Spleen (tissue), 7 donors: Measurements from ENCODE around the gene ZBTB4.

Experiments
- CTCF ChIP-seq, 11 experiments: fragments of 200-600 bp in 7 of 11; fragments of 450-650 bp in 4 of 11; sonication (generic) in 4 of 11; IDR thresholded peaks in 8 of 11; conservative IDR thresholded peaks in 3 of 11; 1 replicate in 7 of 11; 2 replicates in 4 of 11; pipeline versions ENCODE4 v1.4.0 to v1.8.0; 2016 to 2021; ENCODE audit warnings: antibody characterized with exemption in 11 of 11, inconsistent platforms in 4 of 11, mild to moderate bottlenecking in 1 of 11
- POLR2A ChIP-seq, 3 donors: fragments of 450-650 bp; IDR thresholded peaks; one replicate each; pipeline ENCODE4 v1.5.1; 2017; ENCODE audit warnings: antibody characterized with exemption in 3 of 3, mild to moderate bottlenecking in 1 of 3
- donor health status: DM: no; HTN: no; CAD: no; lungs with moderate emphysema.
- donor health status: DM: no; HTN: no; CAD: no.
- donor health status: DM: no; HTN: no; CAD: no.

GRCh38 chr17:7437369-7437863 is 42.0 kb downstream of the ZBTB4 start:
- peak in 2 of 11 experiments; percentile 6 to 37 for TF ChIP-seq CTCF (IDR thresholded peaks at IDR 0.05 in 8 of 11, conservative IDR thresholded peaks at IDR 0.05 in 3 of 11)
- no peak for TF ChIP-seq POLR2A (IDR thresholded peaks at IDR 0.05)
